ENCODE data around the gene AMT. TPM values are rescaled to one million over a fixed set of nuclear protein-coding genes. Genes with fewer than 3 reads are reported as not detected.

Gene AMT
- total RNA-seq, 1 donor from 2014 or later: 2.5 TPM

- H3K4me3 ChIP-seq (ENCODE audit: low read depth, low read length): no peak overlapping the region
- no peak for TF ChIP-seq CTCF (conservative IDR thresholded peaks at IDR 0.05; ENCODE audit: low read depth, low read length)
- DNase-seq (ENCODE audit: low read depth): no peak
Measured at GRCh38 chr3:49465270-49466034, 43.2 kb upstream of the AMT start.

- TF ChIP-seq CTCF (conservative IDR thresholded peaks at IDR 0.05; ENCODE audit: low read depth, low read length): no peak
- DNase-seq (ENCODE audit: low read depth): no peak
- no peak overlapping the region for H3K4me3 ChIP-seq (ENCODE audit: low read depth, low read length)
Measured at GRCh38 chr3:49462222-49462621, 39.9 kb upstream of the AMT start.

GRCh38 chr3:49461443-49462171 is 39.3 kb upstream of the AMT start:
- TF ChIP-seq CTCF (conservative IDR thresholded peaks at IDR 0.05; ENCODE audit: low read depth, low read length): no peak
- no peak for DNase-seq (ENCODE audit: low read depth)
- H3K4me3 ChIP-seq (ENCODE audit: low read depth, low read length): no peak overlapping the region

- no peak overlapping the region for H3K4me3 ChIP-seq (ENCODE audit: low read depth, low read length)
- TF ChIP-seq CTCF (conservative IDR thresholded peaks at IDR 0.05; ENCODE audit: low read depth, low read length): no peak
- no peak for DNase-seq (ENCODE audit: low read depth)
Measured at GRCh38 chr3:49460956-49461355, 38.7 kb upstream of the AMT start.

GRCh38 chr3:49460188-49460890 is 38.1 kb upstream of the AMT start:
- no peak for TF ChIP-seq CTCF (conservative IDR thresholded peaks at IDR 0.05; ENCODE audit: low read depth, low read length)
- no peak for DNase-seq (ENCODE audit: low read depth)
- no peak overlapping the region for H3K4me3 ChIP-seq (ENCODE audit: low read depth, low read length)

GRCh38 chr3:49456466-49456865 is 34.2 kb upstream of the AMT start:
- DNase-seq (ENCODE audit: low read depth): no peak
- H3K4me3 ChIP-seq (ENCODE audit: low read depth, low read length): no peak overlapping the region
- no peak for TF ChIP-seq CTCF (conservative IDR thresholded peaks at IDR 0.05; ENCODE audit: low read depth, low read length)

Measured in epithelial cell of proximal tubule (primary cell).